GM03348 (cell line): ENCODE results near the gene MACROD2.

Experiments
- DNase-seq: peaks from one replicate; pipeline ENCODE4 v3.0.0; 2012; ENCODE audit warnings: low spot score

Gene MACROD2

GRCh38 chr20:14758356-14758755 is 763.0 kb downstream of the MACROD2 start:
- DNase-seq, result no peak

- no peak for DNase-seq
Measured at GRCh38 chr20:14759979-14760378, 764.7 kb downstream of the MACROD2 start.

GRCh38 chr20:14761903-14762302 is 766.6 kb downstream of the MACROD2 start:
- DNase-seq, result no peak

- no peak for DNase-seq
Measured at GRCh38 chr20:14764511-14765369, 769.4 kb downstream of the MACROD2 start.

GRCh38 chr20:14765370-14765701 is 770.0 kb downstream of the MACROD2 start:
- DNase-seq, result no peak

- DNase-seq, result no peak
Measured at GRCh38 chr20:14773486-14773885, 778.2 kb downstream of the MACROD2 start.

- DNase-seq, result peak; percentile 15
Measured at GRCh38 chr20:14775778-14776177, 780.5 kb downstream of the MACROD2 start.

- DNase-seq, result no peak
Measured at GRCh38 chr20:14777591-14777990, 782.3 kb downstream of the MACROD2 start.

- DNase-seq, result no peak
Measured at GRCh38 chr20:14778096-14778495, 782.8 kb downstream of the MACROD2 start.

- no peak for DNase-seq
Measured at GRCh38 chr20:14778875-14779274, 783.6 kb downstream of the MACROD2 start.

- DNase-seq, result peak; percentile 15
Measured at GRCh38 chr20:14780508-14780907, 785.2 kb downstream of the MACROD2 start.

- no peak for DNase-seq
Measured at GRCh38 chr20:14782731-14783130, 787.4 kb downstream of the MACROD2 start.

- no peak for DNase-seq
Measured at GRCh38 chr20:14783766-14784165, 788.5 kb downstream of the MACROD2 start.

GRCh38 chr20:14785065-14785743 is 789.9 kb downstream of the MACROD2 start:
- no peak for DNase-seq

- DNase-seq, result no peak
Measured at GRCh38 chr20:14790190-14790589, 794.9 kb downstream of the MACROD2 start.

- DNase-seq, result peak; percentile 47
Measured at GRCh38 chr20:14790771-14791620, 795.7 kb downstream of the MACROD2 start.

- no peak for DNase-seq
Measured at GRCh38 chr20:14792915-14793314, 797.6 kb downstream of the MACROD2 start.

- no peak for DNase-seq
Measured at GRCh38 chr20:14799545-14800216, 804.4 kb downstream of the MACROD2 start.

GRCh38 chr20:14800707-14801425 is 805.5 kb downstream of the MACROD2 start:
- DNase-seq, result no peak

GRCh38 chr20:14801591-14802325 is 806.4 kb downstream of the MACROD2 start:
- DNase-seq, result no peak

- no peak for DNase-seq
Measured at GRCh38 chr20:14807224-14807623, 811.9 kb downstream of the MACROD2 start.
